ENCODE measurements around the gene ZNF469.

Gene ZNF469

GRCh38 chr16:88394426-88394825 lies 11.7 kb downstream of the ZNF469 start:
- Histone ChIP-seq H3K4me3 (no peak overlapping the region), H3K36me3 (ENCODE audit: insufficient read depth, low read length) (no peaks in the 10 kb centered on the region), H3K27ac (no peak overlapping the region), H3K9ac (ENCODE audit: insufficient read length) (no peak overlapping the region), H3K9me3 (ENCODE audit: low read depth, low read length) (no peaks in the 10 kb centered on the region)
- TF ChIP-seq FOXP2 (optimal IDR thresholded peaks at IDR 0.05; ENCODE audit: control extremely low read depth, extremely low read length, insufficient read depth) (no peak), POLR2AphosphoS5 (IDR thresholded peaks at IDR 0.05; ENCODE audit: borderline replicate concordance, low read depth, low read length) (no peak), EZH2 (IDR thresholded peaks at IDR 0.05) (no peak)
- no peak for DNase-seq (ENCODE audit: low read depth, low spot score)

GRCh38 chr16:88395669-88396584 lies 13.2 kb downstream of the ZNF469 start:
- Histone ChIP-seq H3K9me3 (ENCODE audit: low read depth, low read length) (no peaks in the 10 kb centered on the region), H3K36me3 (ENCODE audit: insufficient read depth, low read length) (no peaks in the 10 kb centered on the region), H3K4me3 (no peak overlapping the region), H3K27ac (no peak overlapping the region), H3K9ac (ENCODE audit: insufficient read length) (no peak overlapping the region)
- no peak for DNase-seq (ENCODE audit: low read depth, low spot score)
- TF ChIP-seq FOXP2 (optimal IDR thresholded peaks at IDR 0.05; ENCODE audit: control extremely low read depth, extremely low read length, insufficient read depth) (no peak), EZH2 (IDR thresholded peaks at IDR 0.05) (peak; percentile 94), POLR2AphosphoS5 (IDR thresholded peaks at IDR 0.05; ENCODE audit: borderline replicate concordance, low read depth, low read length) (no peak)

- Histone ChIP-seq H3K9ac (ENCODE audit: insufficient read length) (no peak overlapping the region), H3K4me3 (no peak overlapping the region), H3K27ac (no peak overlapping the region), H3K9me3 (ENCODE audit: low read depth, low read length) (no peaks in the 10 kb centered on the region), H3K36me3 (ENCODE audit: insufficient read depth, low read length) (no peaks in the 10 kb centered on the region)
- no peak for TF ChIP-seq FOXP2 (optimal IDR thresholded peaks at IDR 0.05; ENCODE audit: control extremely low read depth, extremely low read length, insufficient read depth)
- no peak for TF ChIP-seq EZH2 (IDR thresholded peaks at IDR 0.05)
- TF ChIP-seq POLR2AphosphoS5 (IDR thresholded peaks at IDR 0.05; ENCODE audit: borderline replicate concordance, low read depth, low read length), result no peak
- DNase-seq (ENCODE audit: low read depth, low spot score), result no peak
These were observed 15.6 kb downstream of the ZNF469 start for GRCh38 chr16:88398170-88398873.

GRCh38 chr16:88398874-88399178 lies 16.1 kb downstream of the ZNF469 start:
- no peak for DNase-seq (ENCODE audit: low read depth, low spot score)
- Histone ChIP-seq H3K4me3 (no peak overlapping the region), H3K27ac (no peak overlapping the region), H3K36me3 (ENCODE audit: insufficient read depth, low read length) (no peaks in the 10 kb centered on the region), H3K9me3 (ENCODE audit: low read depth, low read length) (no peaks in the 10 kb centered on the region), H3K9ac (ENCODE audit: insufficient read length) (no peak overlapping the region)
- TF ChIP-seq FOXP2 (optimal IDR thresholded peaks at IDR 0.05; ENCODE audit: control extremely low read depth, extremely low read length, insufficient read depth) (no peak), EZH2 (IDR thresholded peaks at IDR 0.05) (no peak), POLR2AphosphoS5 (IDR thresholded peaks at IDR 0.05; ENCODE audit: borderline replicate concordance, low read depth, low read length) (no peak)

- TF ChIP-seq POLR2AphosphoS5 (IDR thresholded peaks at IDR 0.05; ENCODE audit: borderline replicate concordance, low read depth, low read length) (no peak), EZH2 (IDR thresholded peaks at IDR 0.05) (no peak)
- Histone ChIP-seq H3K9ac (ENCODE audit: insufficient read length) (no peak overlapping the region), H3K36me3 (ENCODE audit: insufficient read depth, low read length) (no peaks in the 10 kb centered on the region), H3K9me3 (ENCODE audit: low read depth, low read length) (no peaks in the 10 kb centered on the region), H3K27ac (no peak overlapping the region), H3K4me3 (no peak overlapping the region)
- DNase-seq (ENCODE audit: low read depth, low spot score), result no peak
These were observed 17.4 kb downstream of the ZNF469 start for GRCh38 chr16:88400186-88400585.

- H3K9me3 ChIP-seq (ENCODE audit: low read depth, low read length), result no peaks in the 10 kb centered on the region
- H3K4me3 ChIP-seq, result no peak overlapping the region
- no peak for DNase-seq (ENCODE audit: low read depth, low spot score)
- H3K36me3 ChIP-seq (ENCODE audit: insufficient read depth, low read length), result no peaks in the 10 kb centered on the region
- no peak overlapping the region for H3K9ac ChIP-seq (ENCODE audit: insufficient read length)
- H3K27ac ChIP-seq, result no peak overlapping the region
- TF ChIP-seq FOXP2 (optimal IDR thresholded peaks at IDR 0.05; ENCODE audit: control extremely low read depth, extremely low read length, insufficient read depth), result no peak
- no peak for TF ChIP-seq POLR2AphosphoS5 (IDR thresholded peaks at IDR 0.05; ENCODE audit: borderline replicate concordance, low read depth, low read length)
- TF ChIP-seq EZH2 (IDR thresholded peaks at IDR 0.05), result no peak
These were observed 19.0 kb downstream of the ZNF469 start for GRCh38 chr16:88401604-88402246.

GRCh38 chr16:88402551-88403240 lies 19.9 kb downstream of the ZNF469 start:
- Histone ChIP-seq H3K4me3 (no peak overlapping the region), H3K36me3 (ENCODE audit: insufficient read depth, low read length) (no peaks in the 10 kb centered on the region), H3K9ac (ENCODE audit: insufficient read length) (no peak overlapping the region), H3K9me3 (ENCODE audit: low read depth, low read length) (no peaks in the 10 kb centered on the region), H3K27ac (no peak overlapping the region)
- DNase-seq (ENCODE audit: low read depth, low spot score), result no peak
- TF ChIP-seq POLR2AphosphoS5 (IDR thresholded peaks at IDR 0.05; ENCODE audit: borderline replicate concordance, low read depth, low read length) (no peak), EZH2 (IDR thresholded peaks at IDR 0.05) (no peak), FOXP2 (optimal IDR thresholded peaks at IDR 0.05; ENCODE audit: control extremely low read depth, extremely low read length, insufficient read depth) (no peak)

Data from SK-N-MC (cell line).